Esophagus squamous epithelium (tissue), 5 donors: ENCODE measurements around the gene RP9. TPM values are rescaled to one million over a fixed set of nuclear protein-coding genes. Genes with fewer than 3 reads are reported as not detected.

Experiments
- DNase-seq: peaks from one replicate; lab custom pipeline; 2025; lab: John Stamatoyannopoulos, UW
- H3K27ac ChIP-seq, 4 donors: fragments of 200-600 bp; sonication (generic); one replicate each; pipeline ENCODE4 v1.5.1; 2016 to 2019; ENCODE audit warnings: mild to moderate bottlenecking in 1 of 4
- H3K27me3 ChIP-seq, 4 donors: fragments of 200-600 bp; sonication (generic); 1 replicate in 3 of 4; 2 replicates in 1 of 4; pipeline versions ENCODE4 v1.5.1 to v1.6.0; 2017 to 2021; ENCODE audit warnings: antibody characterized with exemption in 1 of 4
- H3K36me3 ChIP-seq, 3 donors: fragments of 200-600 bp; sonication (generic); one replicate each; pipeline ENCODE4 v1.5.1; 2016 to 2019
- H3K4me1 ChIP-seq, 3 donors: fragments of 200-600 bp; sonication (generic); one replicate each; pipeline ENCODE4 v1.5.1; 2017 to 2019
- H3K4me3 ChIP-seq, 4 donors: fragments of 200-600 bp; sonication (generic); 1 replicate in 3 of 4; 2 replicates in 1 of 4; pipeline ENCODE4 v1.5.1; 2016 to 2019; ENCODE audit warnings: mild to moderate bottlenecking in 2 of 4, moderate library complexity in 1 of 4
- H3K9me3 ChIP-seq, 3 donors: fragments of 200-600 bp; sonication (generic); one replicate each; pipeline ENCODE4 v1.5.1; 2016 to 2019
- POLR2A ChIP-seq, 4 donors: fragments of 450-650 bp; IDR thresholded peaks; one replicate each; pipeline ENCODE4 v1.6.1; 2017; ENCODE audit warnings: antibody characterized with exemption in 4 of 4, mild to moderate bottlenecking in 4 of 4, moderate library complexity in 3 of 4
- WGBS, 2 donors: methylation state at CpG; one replicate each; pipeline ENCODE4 v1.1.5; 2018; 5-methylcytosine and 5-hydroxymethylcytosine counted together
- intact Hi-C: fragments of 100-400 bp; cut with DNase I; formaldehyde crosslinking; loops from one replicate; pipeline ENCODE4 v1.15.0; 2022
- total RNA-seq, 4 donors: library from RNA; depleted of rRNA; stranded (reverse); fragments of >200 nt; gene quantifications; one replicate each; pipeline ENCODE4 v1.1.0, GENCODE V29; 2016
- TF ChIP-seq, protein P1 (sequence below), 6 experiments: fragments of 450-650 bp in 4 of 6; fragments of 200-600 bp in 2 of 6; sonication (generic) in 2 of 6; IDR thresholded peaks; one replicate each; pipeline ENCODE4 v1.5.1; 2016 to 2019; ENCODE audit warnings: antibody characterized with exemption in 6 of 6, mild to moderate bottlenecking in 4 of 6, moderate library complexity in 4 of 6
- donor health status: DM: yes; HTN: yes; CAD: no.

RP9 gene
- total RNA-seq, 4 donors from 2014 or later = 1.5 to 5.9 (median 4.4) TPM

DNA sequence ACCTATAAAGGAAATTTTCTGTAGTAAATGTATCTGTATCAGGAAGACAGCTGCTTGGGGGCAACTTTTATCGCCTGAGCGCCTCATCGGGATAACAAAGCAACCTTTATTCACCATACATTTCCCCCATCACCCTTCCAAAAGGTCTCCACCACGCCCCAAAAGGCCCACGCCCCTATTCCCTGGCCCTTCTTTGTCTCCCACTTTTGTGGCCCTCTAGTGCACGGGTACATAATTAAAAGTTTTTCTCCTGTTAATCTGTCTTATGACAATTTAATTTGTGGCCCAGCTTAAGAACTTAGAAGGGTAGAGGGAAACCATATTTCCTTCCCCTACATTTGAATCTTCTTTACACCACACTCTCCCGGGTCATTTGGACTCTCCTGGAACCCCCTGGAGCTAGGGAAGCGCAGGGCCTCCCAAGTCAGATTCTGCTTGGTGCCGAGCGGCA is 625 bp downstream of the RP9 start:
- intact Hi-C loops = no loop called here
- peak in 1 of 4 donors; percentile 2 for TF ChIP-seq POLR2A (IDR thresholded peaks at IDR 0.05)
- TF ChIP-seq, protein P1, sequence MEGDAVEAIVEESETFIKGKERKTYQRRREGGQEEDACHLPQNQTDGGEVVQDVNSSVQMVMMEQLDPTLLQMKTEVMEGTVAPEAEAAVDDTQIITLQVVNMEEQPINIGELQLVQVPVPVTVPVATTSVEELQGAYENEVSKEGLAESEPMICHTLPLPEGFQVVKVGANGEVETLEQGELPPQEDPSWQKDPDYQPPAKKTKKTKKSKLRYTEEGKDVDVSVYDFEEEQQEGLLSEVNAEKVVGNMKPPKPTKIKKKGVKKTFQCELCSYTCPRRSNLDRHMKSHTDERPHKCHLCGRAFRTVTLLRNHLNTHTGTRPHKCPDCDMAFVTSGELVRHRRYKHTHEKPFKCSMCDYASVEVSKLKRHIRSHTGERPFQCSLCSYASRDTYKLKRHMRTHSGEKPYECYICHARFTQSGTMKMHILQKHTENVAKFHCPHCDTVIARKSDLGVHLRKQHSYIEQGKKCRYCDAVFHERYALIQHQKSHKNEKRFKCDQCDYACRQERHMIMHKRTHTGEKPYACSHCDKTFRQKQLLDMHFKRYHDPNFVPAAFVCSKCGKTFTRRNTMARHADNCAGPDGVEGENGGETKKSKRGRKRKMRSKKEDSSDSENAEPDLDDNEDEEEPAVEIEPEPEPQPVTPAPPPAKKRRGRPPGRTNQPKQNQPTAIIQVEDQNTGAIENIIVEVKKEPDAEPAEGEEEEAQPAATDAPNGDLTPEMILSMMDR (IDR thresholded peaks at IDR 0.05) = no peak
- Histone ChIP-seq H3K27me3 (no peaks in the 10 kb centered on the region), H3K36me3 (peaks cover 0 to 3% (median 0%) of the 10 kb centered on the region in 3 donors), H3K27ac (peak overlapping the region; percentile 73 to 88 (median 82)), H3K4me1 (peaks cover 17 to 45% (median 24%) of the 10 kb centered on the region in 3 donors), H3K9me3 (no peaks in the 10 kb centered on the region), H3K4me3 (peak overlapping the region; percentile 70 to 98 (median 96))
- no peak for DNase-seq
- 0 to 2% methylated on average over 7 to 10 of the region's 10 CpGs for WGBS, 2 donors

DNA sequence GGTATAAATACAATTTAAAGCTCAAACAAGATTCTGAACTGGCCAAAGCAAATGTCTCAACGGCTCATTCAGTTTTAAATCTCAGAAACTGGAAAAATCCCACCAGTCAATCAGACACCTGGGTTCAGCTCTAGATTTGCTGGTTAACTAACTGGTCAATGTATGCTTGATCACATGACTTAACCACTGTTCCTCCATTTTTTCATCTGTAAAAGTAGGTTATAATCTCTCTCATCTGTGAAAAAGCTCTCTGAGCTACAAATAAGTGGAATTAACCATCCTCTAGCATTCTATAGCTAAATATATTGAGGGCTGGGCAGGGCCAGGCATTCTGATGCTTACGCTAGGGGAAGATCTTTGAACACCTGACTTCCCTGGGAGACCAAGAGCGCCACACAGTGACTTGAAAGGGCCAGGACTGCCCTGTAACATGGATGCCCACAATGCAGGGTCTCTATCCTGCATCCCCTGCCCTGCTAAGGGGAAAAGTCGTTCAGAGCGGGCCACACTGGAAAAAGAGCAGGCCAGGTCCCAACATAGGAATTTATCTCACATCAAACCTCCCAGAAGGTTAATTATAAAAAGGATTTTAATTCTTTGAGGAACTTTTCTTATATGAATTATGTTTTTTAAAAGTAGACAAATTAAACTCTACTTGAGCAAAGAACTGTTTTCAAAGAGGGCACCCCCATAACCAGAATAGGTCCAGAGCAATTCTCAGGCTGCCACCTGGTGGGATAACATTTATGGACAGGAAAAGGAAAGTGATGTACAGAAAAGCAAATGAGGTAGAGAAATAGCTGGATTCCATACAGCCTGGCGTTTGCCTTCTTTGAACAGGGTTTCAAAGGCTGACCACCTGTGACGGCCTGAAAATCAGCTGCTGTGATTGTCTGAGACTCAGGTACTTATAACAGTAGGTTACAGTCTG is 1.8 kb downstream of the RP9 start:
- no peak for DNase-seq
- peaks cover 0 to 15% (median 9%) of the 10 kb centered on the region in 3 donors for H3K36me3 ChIP-seq
- H3K4me1 ChIP-seq = peaks cover 17 to 45% (median 24%) of the 10 kb centered on the region in 3 donors
- peak overlapping the region in 3 of 4 donors; percentile 3 to 98 (median 95) for H3K4me3 ChIP-seq
- no peaks in the 10 kb centered on the region for H3K27me3 ChIP-seq
- intact Hi-C loops = no loop called here
- WGBS, 2 donors = 36 to 46% methylated on average over 6 to 7 of the region's 7 CpGs
- no peak for TF ChIP-seq POLR2A (IDR thresholded peaks at IDR 0.05)
- TF ChIP-seq, protein P1 (IDR thresholded peaks at IDR 0.05) = peak in 2 of 6 experiments; percentile 36 to 40
- H3K27ac ChIP-seq = no peak overlapping the region
- no peaks in the 10 kb centered on the region for H3K9me3 ChIP-seq

DNA sequence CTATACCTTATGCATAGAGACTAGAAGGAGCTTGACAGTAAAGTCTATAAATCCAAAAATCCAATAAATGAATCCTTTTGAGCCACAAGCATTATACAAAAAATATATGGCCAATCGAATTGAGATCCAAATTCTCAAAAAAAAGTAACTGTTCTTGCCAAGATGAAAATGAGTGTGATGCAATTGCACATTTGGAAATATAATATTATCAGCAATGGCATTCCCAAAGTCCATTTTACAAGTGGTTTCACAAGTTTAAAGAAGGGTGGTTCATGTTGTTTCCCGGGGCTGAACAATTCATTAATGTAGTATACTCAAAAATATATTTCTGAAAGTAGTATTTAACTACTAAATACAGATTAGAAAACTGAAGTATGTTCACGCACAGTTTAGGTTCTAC is 7.3 kb downstream of the RP9 start:
- WGBS, 2 donors = 78 to 87% methylated on average over 3 of the region's 3 CpGs
- peaks cover 5 to 70% (median 27%) of the 10 kb centered on the region in 3 donors for H3K36me3 ChIP-seq
- DNase-seq = no peak
- no peaks in the 10 kb centered on the region for H3K9me3 ChIP-seq
- no peaks in the 10 kb centered on the region for H3K27me3 ChIP-seq
- H3K4me1 ChIP-seq = peaks cover 0 to 16% (median 2%) of the 10 kb centered on the region in 3 donors
- TF ChIP-seq, protein P1 (IDR thresholded peaks at IDR 0.05) = no peak
- no peak for TF ChIP-seq POLR2A (IDR thresholded peaks at IDR 0.05)
- no peak overlapping the region for H3K27ac ChIP-seq
- H3K4me3 ChIP-seq = no peak overlapping the region
- intact Hi-C loops = no loop called here

DNA sequence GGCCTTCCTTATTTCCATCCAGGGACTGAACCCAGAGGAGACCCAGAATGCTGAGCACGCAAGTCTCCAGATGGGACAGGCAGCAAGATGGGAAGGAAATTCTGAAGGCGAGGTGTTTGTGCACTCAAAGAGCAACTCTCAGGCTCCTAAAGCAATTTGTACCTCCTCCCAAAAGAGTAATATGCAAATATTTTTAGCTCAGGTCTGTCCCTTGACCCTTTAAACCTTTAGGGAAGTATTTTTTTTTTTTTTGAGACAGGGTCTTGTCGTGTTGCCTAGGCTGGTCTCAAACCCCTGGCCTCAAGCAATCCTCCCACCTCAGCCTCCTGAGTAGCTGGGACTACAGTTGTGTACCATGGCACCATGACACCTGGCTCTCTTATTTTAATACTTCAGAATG is 8.4 kb downstream of the RP9 start:
- H3K4me3 ChIP-seq = no peak overlapping the region
- no peaks in the 10 kb centered on the region for H3K9me3 ChIP-seq
- intact Hi-C loops = no loop called here
- H3K4me1 ChIP-seq = peaks cover 0 to 5% (median 0%) of the 10 kb centered on the region in 3 donors
- peaks cover 8 to 81% (median 33%) of the 10 kb centered on the region in 3 donors for H3K36me3 ChIP-seq
- H3K27ac ChIP-seq = no peak overlapping the region
- TF ChIP-seq, protein P1 (IDR thresholded peaks at IDR 0.05) = no peak
- no peak for TF ChIP-seq POLR2A (IDR thresholded peaks at IDR 0.05)
- DNase-seq = no peak
- H3K27me3 ChIP-seq = no peaks in the 10 kb centered on the region
- WGBS, 2 donors = 79 to 92% methylated on average over 3 of the region's 3 CpGs
